Liver (tissue), 9 donors: Measurements from ENCODE around the gene CBX6. TPM values are rescaled to one million over a fixed set of nuclear protein-coding genes. Genes with fewer than 3 reads are reported as not detected.

Experiments used
- DNase-seq: peaks from one replicate; pipeline ENCODE4 v3.0.0-alpha.2; 2017; ENCODE audit warnings: low spot score
- H3K27ac ChIP-seq, 2 donors: one replicate each; pipeline ENCODE4 v1.7.0; 2013; ENCODE audit warnings: inconsistent platforms in 2 of 2, low read length in 2 of 2, control low read depth in 1 of 2, low read depth in 1 of 2, mild to moderate bottlenecking in 1 of 2
- H3K27me3 ChIP-seq, 4 donors: one replicate each; pipeline versions ENCODE4 v1.6.1 to v1.7.0; 2013; ENCODE audit warnings: low read length in 3 of 4, inconsistent platforms in 1 of 4, mild to moderate bottlenecking in 1 of 4, moderate library complexity in 1 of 4; ENCODE audit not compliant: control insufficient read depth in 4 of 4, insufficient read depth in 4 of 4
- H3K36me3 ChIP-seq, 4 donors: one replicate each; pipeline versions ENCODE4 v1.6.1 to v1.7.0; 2013; ENCODE audit warnings: low read length in 3 of 4, mild to moderate bottlenecking in 3 of 4, low read depth in 1 of 4, moderate library complexity in 1 of 4; ENCODE audit not compliant: control insufficient read depth in 4 of 4, insufficient read depth in 3 of 4
- H3K4me1 ChIP-seq, 4 donors: one replicate each; pipeline versions ENCODE4 v1.6.1 to v1.7.0; 2013; ENCODE audit warnings: low read length in 3 of 4, mild to moderate bottlenecking in 3 of 4, moderate library complexity in 1 of 4; ENCODE audit not compliant: control insufficient read depth in 4 of 4, insufficient read depth in 4 of 4
- H3K4me3 ChIP-seq, 3 donors: one replicate each; pipeline versions ENCODE4 v1.6.1 to v1.7.0; 2013; ENCODE audit warnings: low read length in 3 of 3, control low read depth in 1 of 3, low read depth in 1 of 3, mild to moderate bottlenecking in 1 of 3
- H3K9ac ChIP-seq, 2 donors: one replicate each; pipeline ENCODE4 v1.7.0; 2013; ENCODE audit warnings: low read length in 2 of 2, mild to moderate bottlenecking in 2 of 2, moderate library complexity in 2 of 2, control low read depth in 1 of 2, low read depth in 1 of 2
- H3K9me3 ChIP-seq, 4 donors: one replicate each; pipeline versions ENCODE4 v1.6.1 to v1.7.0; 2013; ENCODE audit warnings: low read length in 3 of 4; ENCODE audit not compliant: control insufficient read depth in 4 of 4
- FOXA1 ChIP-seq: IDR thresholded peaks from 2 replicates; pipeline ENCODE4 v1.6.1; 2016; ENCODE audit warnings: antibody characterized with exemption
- FOXA2 ChIP-seq: IDR thresholded peaks from 2 replicates; pipeline ENCODE4 v1.6.1; 2016; ENCODE audit warnings: antibody characterized with exemption
- NR2F2 ChIP-seq: IDR thresholded peaks from 2 replicates; pipeline ENCODE4 v1.6.1; 2016; ENCODE audit warnings: antibody characterized with exemption
- RXRA ChIP-seq, 2 donors: IDR thresholded peaks; 2 replicates each; pipeline ENCODE4 v1.6.1; 2017 to 2018; ENCODE audit warnings: antibody characterized with exemption in 2 of 2, mild to moderate bottlenecking in 1 of 2
- WGBS: extraction: QIAGEN DNeasy Blood & Tissue Kit; methylation state at CpG from one replicate; pipeline ENCODE4 v1.1.7; 2013; 5-methylcytosine and 5-hydroxymethylcytosine counted together
- polyA plus RNA-seq, 2 donors: library from polyadenylated mRNA; stranded (reverse) in 1 of 2; unstranded in 1 of 2; fragments of 200-250 nt in 1 of 2; fragments of >200 nt in 1 of 2; fragmentation: Nextera tagmentation in 1 of 2; extraction: Ambion mirVana in 1 of 2; gene quantifications; one replicate each; pipeline versions ENCODE4 v1.2.1 to v1.2.3, GENCODE V29; 2013 to 2015
- total RNA-seq, 2 donors: library from RNA; depleted of rRNA; stranded (reverse); fragments of >200 nt; gene quantifications; one replicate each; pipeline ENCODE4 v1.2.3, GENCODE V29; 2014
- TF ChIP-seq, protein P1 (sequence below): IDR thresholded peaks from 2 replicates; pipeline ENCODE4 v1.6.1; 2016; ENCODE audit warnings: antibody characterized with exemption
- TF ChIP-seq, protein P2 (sequence below): IDR thresholded peaks from 2 replicates; pipeline ENCODE4 v1.6.1; 2016; ENCODE audit warnings: antibody characterized with exemption
- TF ChIP-seq, protein P3 (sequence below): fragments of 150-350 bp; IDR thresholded peaks from 2 replicates; pipeline ENCODE4 v1.5.1; 2017; ENCODE audit warnings: improper control_type of control experiment, low read depth, low read length; ENCODE audit not compliant: missing input control
- TF ChIP-seq, protein P4 (sequence below): IDR thresholded peaks from 2 replicates; pipeline ENCODE4 v1.6.1; 2016; ENCODE audit warnings: antibody characterized with exemption
- TF ChIP-seq, protein P5 (sequence below): IDR thresholded peaks from 2 replicates; pipeline ENCODE4 v1.6.1; 2016; ENCODE audit warnings: antibody characterized with exemption, mild to moderate bottlenecking
- donor health status: healthy.
- donor health status: healthy.
- donor health status: healthy.
- donor health status: healthy.
- donor health status: healthy.

The CBX6 gene
- total and polyA plus RNA-seq, 4 donors: 7.3 to 11.0 (median 10.2) TPM

DNA sequence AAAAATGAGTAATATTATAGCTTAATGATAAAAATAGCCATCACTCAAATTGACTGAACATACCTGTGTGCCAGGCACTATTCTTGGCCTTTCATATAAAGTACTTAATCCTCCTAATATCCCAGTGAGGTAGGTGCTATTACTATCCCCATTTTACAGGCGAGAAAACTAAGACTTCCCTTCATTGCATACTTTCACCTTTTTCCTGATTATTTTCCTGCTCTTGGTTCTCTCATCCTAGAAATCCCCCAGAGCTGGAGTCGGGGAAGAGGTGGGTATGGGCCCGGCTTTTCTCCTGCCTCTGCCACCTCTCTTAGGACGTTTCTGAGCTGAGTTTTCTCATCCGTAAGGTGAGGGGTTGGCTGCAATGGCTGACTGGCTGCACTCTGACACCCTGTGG, 30.4 kb downstream of the CBX6 start:
- 73% methylated on average over 5 of the region's 5 CpGs for WGBS

DNA sequence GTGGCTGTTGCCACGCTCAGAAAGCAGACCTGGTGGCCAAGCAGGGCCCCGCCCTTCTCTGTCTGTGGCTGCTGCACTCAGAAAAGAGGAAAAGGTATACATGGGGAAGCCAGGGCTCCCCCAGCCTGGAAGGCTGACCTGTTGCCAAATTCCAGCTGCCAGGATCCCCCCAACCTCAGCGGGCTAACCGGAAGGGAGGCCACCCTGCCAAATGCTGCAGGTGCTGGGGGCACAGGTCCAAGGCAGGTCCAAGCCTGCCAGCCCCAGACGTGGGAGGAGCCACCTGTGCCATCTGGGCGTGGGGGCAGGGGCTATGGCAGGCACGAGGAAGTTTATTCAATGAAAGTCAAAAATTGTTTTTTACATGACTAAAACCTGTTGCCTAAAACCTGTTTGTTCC, 30.8 kb downstream of the CBX6 start:
- no peak overlapping the region for H3K9ac ChIP-seq
- H3K9me3 ChIP-seq: no peaks in the 10 kb centered on the region
- H3K27me3 ChIP-seq: peaks cover 0 to 8% (median 1%) of the 10 kb centered on the region in 4 donors
- H3K4me1 ChIP-seq: peaks cover 0 to 12% (median 7%) of the 10 kb centered on the region in 4 donors
- WGBS: 55% methylated on average over 7 of the region's 7 CpGs
- no peak for DNase-seq
- H3K4me3 ChIP-seq: no peak overlapping the region
- no peaks in the 10 kb centered on the region for H3K36me3 ChIP-seq
- H3K27ac ChIP-seq: no peak overlapping the region
- TF ChIP-seq RXRA (IDR thresholded peaks at IDR 0.05): no peak
- TF ChIP-seq, protein P1, sequence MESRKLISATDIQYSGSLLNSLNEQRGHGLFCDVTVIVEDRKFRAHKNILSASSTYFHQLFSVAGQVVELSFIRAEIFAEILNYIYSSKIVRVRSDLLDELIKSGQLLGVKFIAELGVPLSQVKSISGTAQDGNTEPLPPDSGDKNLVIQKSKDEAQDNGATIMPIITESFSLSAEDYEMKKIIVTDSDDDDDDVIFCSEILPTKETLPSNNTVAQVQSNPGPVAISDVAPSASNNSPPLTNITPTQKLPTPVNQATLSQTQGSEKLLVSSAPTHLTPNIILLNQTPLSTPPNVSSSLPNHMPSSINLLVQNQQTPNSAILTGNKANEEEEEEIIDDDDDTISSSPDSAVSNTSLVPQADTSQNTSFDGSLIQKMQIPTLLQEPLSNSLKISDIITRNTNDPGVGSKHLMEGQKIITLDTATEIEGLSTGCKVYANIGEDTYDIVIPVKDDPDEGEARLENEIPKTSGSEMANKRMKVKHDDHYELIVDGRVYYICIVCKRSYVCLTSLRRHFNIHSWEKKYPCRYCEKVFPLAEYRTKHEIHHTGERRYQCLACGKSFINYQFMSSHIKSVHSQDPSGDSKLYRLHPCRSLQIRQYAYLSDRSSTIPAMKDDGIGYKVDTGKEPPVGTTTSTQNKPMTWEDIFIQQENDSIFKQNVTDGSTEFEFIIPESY: no peak
- TF ChIP-seq, protein P2, sequence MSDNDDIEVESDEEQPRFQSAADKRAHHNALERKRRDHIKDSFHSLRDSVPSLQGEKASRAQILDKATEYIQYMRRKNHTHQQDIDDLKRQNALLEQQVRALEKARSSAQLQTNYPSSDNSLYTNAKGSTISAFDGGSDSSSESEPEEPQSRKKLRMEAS: no peak

More for the DNA sequence above, 30.4 kb downstream of the CBX6 start:
- Histone ChIP-seq H3K4me1 (peaks cover 0 to 12% (median 7%) of the 10 kb centered on the region in 4 donors), H3K27me3 (peaks cover 0 to 8% (median 1%) of the 10 kb centered on the region in 4 donors), H3K27ac (no peak overlapping the region), H3K9ac (no peak overlapping the region), H3K4me3 (no peak overlapping the region), H3K36me3 (no peaks in the 10 kb centered on the region), H3K9me3 (no peaks in the 10 kb centered on the region)
- TF ChIP-seq, protein P3, sequence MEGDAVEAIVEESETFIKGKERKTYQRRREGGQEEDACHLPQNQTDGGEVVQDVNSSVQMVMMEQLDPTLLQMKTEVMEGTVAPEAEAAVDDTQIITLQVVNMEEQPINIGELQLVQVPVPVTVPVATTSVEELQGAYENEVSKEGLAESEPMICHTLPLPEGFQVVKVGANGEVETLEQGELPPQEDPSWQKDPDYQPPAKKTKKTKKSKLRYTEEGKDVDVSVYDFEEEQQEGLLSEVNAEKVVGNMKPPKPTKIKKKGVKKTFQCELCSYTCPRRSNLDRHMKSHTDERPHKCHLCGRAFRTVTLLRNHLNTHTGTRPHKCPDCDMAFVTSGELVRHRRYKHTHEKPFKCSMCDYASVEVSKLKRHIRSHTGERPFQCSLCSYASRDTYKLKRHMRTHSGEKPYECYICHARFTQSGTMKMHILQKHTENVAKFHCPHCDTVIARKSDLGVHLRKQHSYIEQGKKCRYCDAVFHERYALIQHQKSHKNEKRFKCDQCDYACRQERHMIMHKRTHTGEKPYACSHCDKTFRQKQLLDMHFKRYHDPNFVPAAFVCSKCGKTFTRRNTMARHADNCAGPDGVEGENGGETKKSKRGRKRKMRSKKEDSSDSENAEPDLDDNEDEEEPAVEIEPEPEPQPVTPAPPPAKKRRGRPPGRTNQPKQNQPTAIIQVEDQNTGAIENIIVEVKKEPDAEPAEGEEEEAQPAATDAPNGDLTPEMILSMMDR: no peak
- TF ChIP-seq NR2F2: no peak
- TF ChIP-seq, protein P4, sequence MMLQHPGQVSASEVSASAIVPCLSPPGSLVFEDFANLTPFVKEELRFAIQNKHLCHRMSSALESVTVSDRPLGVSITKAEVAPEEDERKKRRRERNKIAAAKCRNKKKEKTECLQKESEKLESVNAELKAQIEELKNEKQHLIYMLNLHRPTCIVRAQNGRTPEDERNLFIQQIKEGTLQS: no peak
- TF ChIP-seq FOXA2: no peak
- TF ChIP-seq, protein P1: no peak
- TF ChIP-seq, protein P5, sequence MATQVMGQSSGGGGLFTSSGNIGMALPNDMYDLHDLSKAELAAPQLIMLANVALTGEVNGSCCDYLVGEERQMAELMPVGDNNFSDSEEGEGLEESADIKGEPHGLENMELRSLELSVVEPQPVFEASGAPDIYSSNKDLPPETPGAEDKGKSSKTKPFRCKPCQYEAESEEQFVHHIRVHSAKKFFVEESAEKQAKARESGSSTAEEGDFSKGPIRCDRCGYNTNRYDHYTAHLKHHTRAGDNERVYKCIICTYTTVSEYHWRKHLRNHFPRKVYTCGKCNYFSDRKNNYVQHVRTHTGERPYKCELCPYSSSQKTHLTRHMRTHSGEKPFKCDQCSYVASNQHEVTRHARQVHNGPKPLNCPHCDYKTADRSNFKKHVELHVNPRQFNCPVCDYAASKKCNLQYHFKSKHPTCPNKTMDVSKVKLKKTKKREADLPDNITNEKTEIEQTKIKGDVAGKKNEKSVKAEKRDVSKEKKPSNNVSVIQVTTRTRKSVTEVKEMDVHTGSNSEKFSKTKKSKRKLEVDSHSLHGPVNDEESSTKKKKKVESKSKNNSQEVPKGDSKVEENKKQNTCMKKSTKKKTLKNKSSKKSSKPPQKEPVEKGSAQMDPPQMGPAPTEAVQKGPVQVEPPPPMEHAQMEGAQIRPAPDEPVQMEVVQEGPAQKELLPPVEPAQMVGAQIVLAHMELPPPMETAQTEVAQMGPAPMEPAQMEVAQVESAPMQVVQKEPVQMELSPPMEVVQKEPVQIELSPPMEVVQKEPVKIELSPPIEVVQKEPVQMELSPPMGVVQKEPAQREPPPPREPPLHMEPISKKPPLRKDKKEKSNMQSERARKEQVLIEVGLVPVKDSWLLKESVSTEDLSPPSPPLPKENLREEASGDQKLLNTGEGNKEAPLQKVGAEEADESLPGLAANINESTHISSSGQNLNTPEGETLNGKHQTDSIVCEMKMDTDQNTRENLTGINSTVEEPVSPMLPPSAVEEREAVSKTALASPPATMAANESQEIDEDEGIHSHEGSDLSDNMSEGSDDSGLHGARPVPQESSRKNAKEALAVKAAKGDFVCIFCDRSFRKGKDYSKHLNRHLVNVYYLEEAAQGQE: no peak
- no peak for TF ChIP-seq FOXA1
- no peak for DNase-seq
